Osteocyte (in vitro differentiated cells): ENCODE results near the gene SPNS3. TPM values are rescaled to one million over a fixed set of nuclear protein-coding genes. Genes with fewer than 3 reads are reported as not detected.

ENCODE experiments used
- DNase-seq: peaks from one replicate; pipeline ENCODE4 v3.0.0; 2021; ENCODE audit warnings: mixed read lengths; ENCODE audit not compliant: unreplicated experiment; ENCODE audit errors: extremely low spot score
- H3K27ac Mint-ChIP-seq: one replicate; pipeline ENCODE4 v1.8.0; 2021; ENCODE audit warnings: mild to moderate bottlenecking, mixed read lengths; ENCODE audit not compliant: unreplicated experiment
- H3K27me3 Mint-ChIP-seq: one replicate; pipeline ENCODE4 v1.8.0; 2021; ENCODE audit warnings: mixed read lengths; ENCODE audit not compliant: unreplicated experiment
- H3K36me3 Mint-ChIP-seq: one replicate; pipeline ENCODE4 v1.8.0; 2021; ENCODE audit warnings: mixed read lengths; ENCODE audit not compliant: unreplicated experiment
- H3K4me1 Mint-ChIP-seq: one replicate; pipeline ENCODE4 v1.8.0; 2021; ENCODE audit warnings: mixed read lengths; ENCODE audit not compliant: unreplicated experiment
- H3K4me3 Mint-ChIP-seq: one replicate; pipeline ENCODE4 v1.8.0; 2021; ENCODE audit warnings: mild to moderate bottlenecking, moderate library complexity, mixed read lengths; ENCODE audit not compliant: unreplicated experiment
- H3K9me3 Mint-ChIP-seq: one replicate; pipeline ENCODE4 v1.8.0; 2021; ENCODE audit warnings: mixed read lengths; ENCODE audit not compliant: unreplicated experiment
- CTCF ChIP-seq: fragments of 200-600 bp; sonication (generic); IDR thresholded peaks from 2 replicates; pipeline ENCODE4 v1.5.0; 2021; ENCODE audit warnings: antibody characterized with exemption, mild to moderate bottlenecking, moderate library complexity
- total RNA-seq: library from RNA; stranded (reverse); gene quantifications from 2 replicates; pipeline ENCODE4 v1.2.1, GENCODE V29; 2021

The SPNS3 gene
- total RNA-seq, 1 donor from 2014 or later, result not detected

- DNase-seq, result no peak
- Mint-ChIP-seq H3K9me3 (no peaks in the 10 kb centered on the region), H3K4me1 (no peaks in the 10 kb centered on the region), H3K4me3 (no peak overlapping the region), H3K36me3 (no peaks in the 10 kb centered on the region), H3K27me3 (peaks cover 7% of the 10 kb centered on the region), H3K27ac (no peak overlapping the region)
- no peak for TF ChIP-seq CTCF
Observed at GRCh38 chr17:4394208-4395110, 39.3 kb upstream of the SPNS3 start.

GRCh38 chr17:4395111-4395478 is 38.6 kb upstream of the SPNS3 start:
- Mint-ChIP-seq H3K4me1 (no peaks in the 10 kb centered on the region), H3K36me3 (no peaks in the 10 kb centered on the region), H3K27ac (no peak overlapping the region), H3K4me3 (no peak overlapping the region), H3K9me3 (no peaks in the 10 kb centered on the region), H3K27me3 (peaks cover 7% of the 10 kb centered on the region)
- no peak for TF ChIP-seq CTCF
- DNase-seq, result no peak

- no peak overlapping the region for H3K4me3 Mint-ChIP-seq
- H3K36me3 Mint-ChIP-seq, result no peaks in the 10 kb centered on the region
- H3K27me3 Mint-ChIP-seq, result peaks cover 7% of the 10 kb centered on the region
- DNase-seq, result no peak
- H3K27ac Mint-ChIP-seq, result no peak overlapping the region
- no peaks in the 10 kb centered on the region for H3K4me1 Mint-ChIP-seq
- no peaks in the 10 kb centered on the region for H3K9me3 Mint-ChIP-seq
- TF ChIP-seq CTCF, result no peak
Observed at GRCh38 chr17:4397840-4398239, 35.9 kb upstream of the SPNS3 start.

- Mint-ChIP-seq H3K4me1 (no peaks in the 10 kb centered on the region), H3K27me3 (no peaks in the 10 kb centered on the region), H3K27ac (no peak overlapping the region), H3K9me3 (no peaks in the 10 kb centered on the region), H3K36me3 (no peaks in the 10 kb centered on the region), H3K4me3 (no peak overlapping the region)
- no peak for TF ChIP-seq CTCF
- DNase-seq, result no peak
Observed at GRCh38 chr17:4405038-4405669, 28.6 kb upstream of the SPNS3 start.

GRCh38 chr17:4405699-4406098 is 28.0 kb upstream of the SPNS3 start:
- Mint-ChIP-seq H3K36me3 (no peaks in the 10 kb centered on the region), H3K9me3 (no peaks in the 10 kb centered on the region)
- TF ChIP-seq CTCF, result no peak

More at GRCh38 chr17:4405699-4406098, 28.0 kb upstream of the SPNS3 start:
- Mint-ChIP-seq H3K4me3 (no peak overlapping the region), H3K27me3 (no peaks in the 10 kb centered on the region), H3K4me1 (no peaks in the 10 kb centered on the region), H3K27ac (no peak overlapping the region)
- no peak for DNase-seq
